Fibroblast of villous mesenchyme (primary cell): ENCODE measurements around the gene SSH2. TPM values are rescaled to one million over a fixed set of nuclear protein-coding genes. Genes with fewer than 3 reads are reported as not detected.

Experiments used
- DNase-seq: peaks from one replicate; pipeline ENCODE4 v3.0.0-alpha.2; 2010; ENCODE audit warnings: low read depth
- H3K4me3 ChIP-seq: 2 replicates; pipeline ENCODE4 v1.5.1; 2011; ENCODE audit warnings: low read depth, mild to moderate bottlenecking, low read length
- total RNA-seq: library from RNA; depleted of rRNA; stranded (reverse); fragments of >200 nt; gene quantifications from 2 replicates; pipeline ENCODE4 v1.2.3, GENCODE V29; 2012
- TF ChIP-seq, protein P1 (sequence below): IDR thresholded peaks from 2 replicates; pipeline ENCODE4 v1.5.1; 2012; ENCODE audit warnings: low read depth, mild to moderate bottlenecking, low read length; ENCODE audit not compliant: insufficient read depth

The SSH2 gene
- total RNA-seq, 1 donor = 19.0 TPM

DNA sequence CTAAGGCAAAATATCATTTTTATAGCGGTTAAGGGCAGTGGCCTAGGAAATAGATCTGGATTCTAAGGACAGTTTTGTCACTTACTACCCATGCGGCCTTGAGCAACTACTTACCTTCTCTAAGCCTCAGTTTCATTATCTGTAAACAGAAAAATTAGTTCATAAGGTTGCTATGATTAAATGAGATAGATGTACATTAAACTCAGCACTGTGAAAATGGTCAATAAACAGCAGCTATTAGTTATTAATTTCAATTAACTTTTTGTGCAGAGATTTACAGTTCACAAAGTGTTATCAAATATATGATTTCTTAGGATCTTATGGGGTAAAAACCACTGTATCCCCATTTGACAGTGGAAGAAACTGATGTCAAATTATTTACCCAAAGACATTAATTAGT is 171.8 kb downstream of the SSH2 start:
- no peak overlapping the region for H3K4me3 ChIP-seq
- DNase-seq = no peak
- TF ChIP-seq, protein P1, sequence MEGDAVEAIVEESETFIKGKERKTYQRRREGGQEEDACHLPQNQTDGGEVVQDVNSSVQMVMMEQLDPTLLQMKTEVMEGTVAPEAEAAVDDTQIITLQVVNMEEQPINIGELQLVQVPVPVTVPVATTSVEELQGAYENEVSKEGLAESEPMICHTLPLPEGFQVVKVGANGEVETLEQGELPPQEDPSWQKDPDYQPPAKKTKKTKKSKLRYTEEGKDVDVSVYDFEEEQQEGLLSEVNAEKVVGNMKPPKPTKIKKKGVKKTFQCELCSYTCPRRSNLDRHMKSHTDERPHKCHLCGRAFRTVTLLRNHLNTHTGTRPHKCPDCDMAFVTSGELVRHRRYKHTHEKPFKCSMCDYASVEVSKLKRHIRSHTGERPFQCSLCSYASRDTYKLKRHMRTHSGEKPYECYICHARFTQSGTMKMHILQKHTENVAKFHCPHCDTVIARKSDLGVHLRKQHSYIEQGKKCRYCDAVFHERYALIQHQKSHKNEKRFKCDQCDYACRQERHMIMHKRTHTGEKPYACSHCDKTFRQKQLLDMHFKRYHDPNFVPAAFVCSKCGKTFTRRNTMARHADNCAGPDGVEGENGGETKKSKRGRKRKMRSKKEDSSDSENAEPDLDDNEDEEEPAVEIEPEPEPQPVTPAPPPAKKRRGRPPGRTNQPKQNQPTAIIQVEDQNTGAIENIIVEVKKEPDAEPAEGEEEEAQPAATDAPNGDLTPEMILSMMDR = no peak

DNA sequence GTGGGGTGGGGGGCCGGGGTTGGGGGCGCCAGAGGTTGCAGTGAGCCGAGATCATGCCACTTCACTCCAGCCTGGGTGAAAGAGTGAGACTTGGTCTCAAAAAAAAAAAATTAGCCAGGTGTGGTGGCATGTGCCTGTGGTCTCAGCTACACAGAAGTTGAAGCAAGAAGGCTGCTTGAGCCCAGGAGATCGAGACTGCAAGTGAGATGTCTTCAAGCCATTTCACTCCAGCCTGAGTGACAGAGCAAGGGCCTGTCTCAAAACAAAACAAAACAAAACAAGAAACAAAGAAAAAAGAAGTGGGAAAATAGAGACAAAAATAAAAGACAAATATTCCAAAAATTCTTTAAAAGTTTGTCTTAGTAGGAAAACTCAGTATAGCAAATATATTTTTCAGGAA is 172.2 kb downstream of the SSH2 start:
- no peak overlapping the region for H3K4me3 ChIP-seq
- TF ChIP-seq, protein P1 = no peak
- DNase-seq = no peak

DNA sequence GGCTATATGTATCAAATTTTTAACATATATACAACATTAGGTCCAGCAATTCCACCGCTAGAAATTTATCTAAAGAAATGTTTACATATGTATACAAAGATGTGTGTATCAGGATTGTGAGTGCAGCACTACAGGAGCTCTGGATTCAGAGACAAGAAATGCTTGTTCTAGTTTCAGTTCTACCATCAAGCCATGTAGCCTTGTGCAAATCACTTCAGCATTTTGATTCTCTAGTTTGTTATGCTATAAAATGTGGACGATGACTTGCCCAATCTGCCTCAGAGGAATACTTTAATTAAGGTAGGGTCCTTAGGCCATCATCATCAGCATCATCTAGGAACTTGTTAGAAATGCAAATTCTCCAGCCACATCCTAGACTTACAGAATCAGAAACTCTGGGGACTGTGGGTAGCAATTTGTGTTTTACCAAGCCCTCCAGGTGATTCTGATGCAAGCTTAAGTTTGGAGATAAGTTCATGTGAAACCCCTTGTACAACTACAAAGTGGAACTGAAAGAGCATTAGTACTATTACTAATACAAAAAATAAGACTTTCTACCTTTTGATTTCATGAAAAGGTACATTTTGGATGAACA is 176.1 kb downstream of the SSH2 start:
- H3K4me3 ChIP-seq = no peak overlapping the region
- no peak for DNase-seq
- TF ChIP-seq, protein P1 = no peak

DNA sequence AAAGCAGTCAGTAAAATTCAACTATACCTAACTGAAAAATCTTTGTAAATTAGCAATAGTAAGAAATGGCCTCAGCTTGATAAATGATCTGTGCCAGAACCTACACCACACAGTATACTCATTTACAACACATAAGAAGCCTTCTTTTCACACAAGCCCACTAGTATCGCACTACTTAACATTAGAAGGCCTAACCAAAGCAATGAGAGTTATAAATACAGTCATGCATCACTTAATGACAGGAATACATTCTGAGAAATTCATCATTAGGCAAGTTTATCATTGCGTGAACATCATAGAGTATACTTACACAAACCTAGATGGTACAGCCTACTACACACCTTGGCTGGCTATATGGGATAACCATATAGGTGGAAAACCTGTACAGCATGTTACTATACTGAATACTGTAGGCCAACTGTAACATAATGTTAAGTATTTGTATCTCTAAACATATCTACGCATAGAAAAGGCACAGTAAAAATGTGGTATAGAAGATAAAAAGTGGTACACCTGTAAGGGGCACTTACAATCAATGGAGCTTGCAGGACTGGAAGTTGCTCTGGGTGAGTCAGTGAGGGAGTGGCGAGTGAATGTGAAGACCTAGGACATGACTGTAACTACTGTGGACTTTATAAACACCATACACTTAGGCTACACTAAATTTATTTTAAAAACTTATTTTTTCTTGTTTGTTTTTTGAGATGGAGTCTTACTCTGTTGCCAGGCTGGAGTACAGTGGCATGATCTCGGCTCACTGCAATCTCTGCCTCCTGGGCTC is 180.8 kb downstream of the SSH2 start:
- TF ChIP-seq, protein P1 = no peak
- no peak for DNase-seq
- no peak overlapping the region for H3K4me3 ChIP-seq

DNA sequence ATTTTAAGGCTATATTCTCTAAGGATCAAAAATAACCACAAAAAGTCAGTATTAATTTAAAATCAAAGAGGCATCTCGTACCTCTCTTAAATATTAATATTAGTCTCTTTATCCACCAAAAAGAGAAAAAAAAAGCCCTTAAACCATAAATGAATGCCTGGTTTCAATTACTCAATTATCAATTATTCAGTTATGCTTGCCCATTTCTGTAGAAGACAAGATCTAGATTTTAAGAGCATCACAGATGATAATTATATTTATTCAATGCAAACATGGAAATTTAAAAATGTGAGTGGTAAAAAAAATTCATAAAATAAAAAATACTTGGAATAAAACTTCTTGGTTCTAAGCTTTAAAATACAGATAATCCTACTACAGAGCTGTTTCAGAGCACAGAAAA is 181.6 kb downstream of the SSH2 start:
- DNase-seq = no peak
- TF ChIP-seq, protein P1 = no peak
- no peak overlapping the region for H3K4me3 ChIP-seq

DNA sequence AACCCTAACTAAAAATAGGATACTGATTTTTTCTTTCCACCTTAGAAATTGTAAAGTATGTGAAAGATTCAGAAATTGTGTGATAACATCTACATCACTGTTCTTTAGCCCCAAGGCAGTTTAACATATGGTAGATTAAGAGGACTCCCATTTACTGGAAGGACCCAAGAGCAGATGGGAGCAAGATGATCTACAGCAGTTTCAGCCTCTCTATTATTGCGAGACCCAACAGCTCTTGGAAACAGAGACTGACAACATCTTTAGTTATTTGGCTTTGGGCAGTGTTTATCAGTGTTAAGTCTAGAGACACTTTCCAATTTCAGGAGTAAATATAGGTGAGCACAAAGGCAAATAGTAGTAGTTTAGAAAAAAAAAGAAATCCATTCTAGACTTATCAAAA is 182.4 kb downstream of the SSH2 start:
- H3K4me3 ChIP-seq = no peak overlapping the region
- DNase-seq = peak; percentile 45
- TF ChIP-seq, protein P1 = no peak

DNA sequence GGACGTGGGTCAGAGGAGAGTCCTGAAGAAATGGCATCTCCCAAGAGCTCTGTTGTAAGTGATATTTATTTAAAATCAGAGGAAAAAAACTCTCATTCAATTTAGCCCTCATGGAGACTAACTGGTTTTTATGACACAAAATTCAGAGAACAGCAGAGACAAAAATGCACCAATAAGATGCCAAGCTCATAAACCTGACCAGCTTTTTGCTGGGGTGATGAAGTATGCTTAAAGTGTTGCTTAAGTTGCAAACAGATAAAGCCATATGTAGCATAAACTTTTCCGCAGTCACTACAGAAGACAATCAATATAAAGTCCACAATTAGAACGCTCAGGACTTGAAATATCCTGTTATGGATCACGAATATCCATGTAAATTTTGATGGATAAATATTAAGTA is 183.4 kb downstream of the SSH2 start:
- DNase-seq = peak; percentile 76
- H3K4me3 ChIP-seq = no peak overlapping the region
- TF ChIP-seq, protein P1 = no peak
